NOMO-1 treated with DMSO at 0.1 percent for 48 hours (cell line): ENCODE data around the gene TAS2R39.
"Not testable (repeated sequence)": the region's sequence is repeated elsewhere in the genome, so short reads cannot be mapped to it uniquely, and the experiment has no call there.

Source experiments
- DNase-seq: peaks from one replicate; lab custom pipeline; 2025; ENCODE audit not compliant: unreplicated experiment; lab: John Stamatoyannopoulos, UW

Gene TAS2R39

DNA sequence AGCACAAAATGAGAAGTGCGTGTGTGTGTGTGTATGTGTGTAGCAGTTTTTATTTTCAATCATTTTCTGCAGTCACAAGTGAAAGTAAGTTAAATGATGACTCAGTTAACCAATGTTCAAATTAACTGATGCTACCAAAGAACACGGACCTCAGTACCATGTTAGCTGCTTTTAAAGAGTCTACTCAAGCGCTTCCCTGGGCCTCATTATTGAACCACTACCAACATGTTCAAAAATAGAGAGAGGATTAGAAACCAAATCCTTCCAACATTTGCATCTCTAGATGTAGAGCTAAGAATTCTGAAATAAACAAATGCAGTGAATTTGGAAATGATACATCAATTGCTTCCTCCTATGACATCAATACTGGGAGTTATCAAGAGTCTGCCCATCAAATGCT is at the start of gene TAS2R39:
TSS of gene TAS2R39 (plus strand) at position 396 of the 400 bp plus-strand sequence. CDS start at position 396, 0 bp downstream.
- DNase-seq = no peak

DNA sequence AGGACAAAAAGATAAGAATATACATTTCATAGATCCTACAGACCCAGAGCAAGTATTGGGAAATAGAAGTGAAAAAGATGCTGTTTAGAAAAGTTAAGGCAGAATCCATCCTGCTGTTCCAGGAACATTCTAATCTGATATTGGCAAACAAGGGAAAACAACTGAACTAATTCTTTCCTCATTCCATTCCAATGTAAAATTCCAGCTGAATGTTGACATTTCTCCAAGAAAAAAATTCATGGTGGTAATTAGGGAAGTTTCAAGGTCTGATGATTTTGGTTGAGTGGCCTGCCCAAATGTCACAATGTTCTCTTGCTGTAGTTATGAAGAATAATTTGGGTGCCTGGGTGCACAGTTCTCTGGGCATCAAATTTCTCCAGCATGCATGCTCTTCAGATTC is 36.1 kb upstream of the TAS2R39 start:
- DNase-seq = no peak

DNA sequence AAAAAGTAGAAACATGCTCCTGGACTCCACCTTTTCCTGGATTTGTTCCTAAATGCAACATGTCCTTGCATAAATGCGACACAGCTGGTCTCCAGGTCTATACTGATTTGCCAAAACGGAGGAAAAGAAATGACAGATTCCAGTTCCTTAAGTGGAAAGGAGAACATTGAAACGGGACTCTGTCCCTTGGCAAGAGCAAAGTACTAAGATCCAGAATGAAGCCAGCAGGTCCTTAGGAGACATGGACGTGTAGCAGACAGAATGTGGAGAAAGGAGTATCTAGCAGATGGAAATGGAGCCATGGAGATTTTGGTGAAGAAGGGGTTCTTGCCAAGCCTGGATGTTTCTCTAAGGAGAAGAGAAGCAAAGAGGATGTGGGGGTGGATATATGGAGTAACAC is 35.2 kb upstream of the TAS2R39 start:
- no peak for DNase-seq

DNA sequence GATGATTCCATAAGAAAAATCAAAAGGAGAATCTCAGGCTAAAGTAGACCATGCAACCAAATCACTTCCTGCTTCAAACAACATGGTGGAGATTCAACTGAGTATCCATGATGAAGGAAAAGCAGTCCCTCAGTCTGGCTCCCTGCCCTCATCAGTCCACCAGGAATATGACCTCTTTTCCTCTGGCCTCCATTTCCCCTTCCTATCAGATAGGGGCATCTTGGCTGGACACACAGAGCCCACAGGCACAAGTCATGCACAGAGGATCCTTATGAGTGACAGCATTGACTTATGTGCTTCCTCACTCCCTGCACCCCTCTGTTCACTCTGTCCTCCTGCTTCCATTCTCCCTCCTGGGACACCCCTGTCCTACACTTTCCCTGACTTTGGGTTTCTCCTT is 34.6 kb upstream of the TAS2R39 start:
- DNase-seq = no peak

DNA sequence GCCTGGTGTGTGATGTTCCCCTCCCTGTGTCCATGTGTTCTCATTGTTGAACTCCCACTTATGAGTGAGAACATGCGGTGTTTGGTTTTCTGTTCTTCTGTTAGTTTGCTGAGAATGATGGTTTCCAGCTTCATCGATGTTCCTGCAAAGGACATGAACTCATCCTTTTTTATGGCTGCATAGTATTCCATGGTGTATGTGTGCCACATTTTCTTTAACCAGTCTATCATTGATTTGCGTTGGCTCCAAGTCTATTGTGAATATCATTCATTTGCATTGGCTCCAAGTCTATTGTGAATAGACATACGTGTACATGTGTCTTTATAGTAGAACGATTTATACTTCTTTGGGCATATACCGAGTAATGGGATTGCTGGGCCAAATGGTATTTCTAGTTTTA is 32.5 kb upstream of the TAS2R39 start:
- DNase-seq = not testable (repeated sequence)

DNA sequence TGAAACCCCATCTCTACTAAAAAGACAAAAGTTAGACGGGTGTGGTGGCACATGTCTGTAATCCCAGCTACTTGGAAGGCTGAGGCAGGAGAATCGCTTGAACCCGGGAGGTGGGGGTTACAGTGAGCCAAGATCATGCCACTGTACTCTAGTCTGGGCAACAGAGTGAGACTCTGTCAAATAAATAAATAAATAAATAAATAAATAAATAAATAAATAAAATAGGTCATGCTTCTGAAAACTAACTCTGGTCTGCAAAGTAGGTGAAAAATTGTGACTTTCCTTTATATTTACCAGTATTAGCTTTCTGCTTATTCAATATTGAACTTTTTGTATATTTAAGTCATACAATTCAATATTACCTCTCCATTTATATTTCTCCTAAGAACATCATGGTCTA is 24.6 kb upstream of the TAS2R39 start:
- not testable (repeated sequence) for DNase-seq

DNA sequence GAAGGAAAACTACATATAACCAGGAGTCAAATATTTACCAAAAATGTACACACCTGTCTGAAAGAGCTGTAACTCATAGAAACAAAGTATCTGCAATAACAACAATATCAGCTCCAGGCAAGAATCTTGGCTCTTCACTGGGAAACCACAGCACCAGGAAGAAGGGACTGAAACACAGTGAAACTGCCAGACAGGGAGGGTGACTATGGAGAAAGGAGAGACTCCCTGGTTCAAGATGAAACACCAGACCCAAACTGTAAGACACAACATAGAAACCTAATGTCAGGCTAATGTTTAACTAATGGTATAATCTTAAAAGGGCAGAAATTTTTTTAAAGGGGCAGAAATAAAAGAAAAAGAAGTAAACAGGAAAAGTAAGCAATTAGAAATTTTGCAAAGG is 11.5 kb upstream of the TAS2R39 start:
- no peak for DNase-seq

DNA sequence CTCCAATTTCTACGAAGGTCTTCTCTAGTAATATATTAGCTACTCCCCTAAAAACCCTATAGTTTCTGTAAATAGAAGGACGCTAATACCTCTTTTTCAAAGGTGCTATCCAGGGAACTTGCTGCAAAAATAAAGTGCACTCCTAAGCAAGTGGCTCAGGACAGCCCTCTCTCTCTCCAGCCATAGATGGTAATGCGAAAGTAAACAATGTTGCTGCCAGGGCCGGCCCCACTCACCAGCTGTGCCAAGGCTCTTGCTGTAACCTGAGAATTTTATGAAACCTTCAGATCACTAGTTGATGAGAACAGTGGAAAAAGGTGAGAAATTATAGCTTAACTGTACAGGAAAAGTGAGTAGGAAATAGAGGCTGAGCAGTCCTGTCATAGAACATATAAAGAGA is 10.9 kb upstream of the TAS2R39 start:
- DNase-seq = no peak

DNA sequence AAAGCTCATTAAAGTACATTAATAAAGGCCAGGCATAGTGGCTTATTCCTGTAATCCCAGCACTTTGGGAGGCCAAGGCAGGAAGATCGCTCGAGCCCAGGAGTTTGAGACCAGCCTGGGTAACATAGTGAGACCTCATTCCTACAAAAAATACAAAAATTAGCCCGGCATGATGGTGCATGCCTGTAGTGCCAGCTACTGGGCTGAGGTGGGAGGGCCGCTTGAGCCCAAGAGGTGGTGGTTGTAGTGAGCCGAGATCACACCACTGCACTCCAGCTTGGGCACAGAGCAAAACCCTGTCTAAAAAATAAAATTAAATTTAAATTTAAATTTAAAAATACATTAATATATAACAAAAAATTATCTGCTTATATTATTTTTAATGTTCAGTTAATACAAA is 7.1 kb upstream of the TAS2R39 start:
- no peak for DNase-seq

DNA sequence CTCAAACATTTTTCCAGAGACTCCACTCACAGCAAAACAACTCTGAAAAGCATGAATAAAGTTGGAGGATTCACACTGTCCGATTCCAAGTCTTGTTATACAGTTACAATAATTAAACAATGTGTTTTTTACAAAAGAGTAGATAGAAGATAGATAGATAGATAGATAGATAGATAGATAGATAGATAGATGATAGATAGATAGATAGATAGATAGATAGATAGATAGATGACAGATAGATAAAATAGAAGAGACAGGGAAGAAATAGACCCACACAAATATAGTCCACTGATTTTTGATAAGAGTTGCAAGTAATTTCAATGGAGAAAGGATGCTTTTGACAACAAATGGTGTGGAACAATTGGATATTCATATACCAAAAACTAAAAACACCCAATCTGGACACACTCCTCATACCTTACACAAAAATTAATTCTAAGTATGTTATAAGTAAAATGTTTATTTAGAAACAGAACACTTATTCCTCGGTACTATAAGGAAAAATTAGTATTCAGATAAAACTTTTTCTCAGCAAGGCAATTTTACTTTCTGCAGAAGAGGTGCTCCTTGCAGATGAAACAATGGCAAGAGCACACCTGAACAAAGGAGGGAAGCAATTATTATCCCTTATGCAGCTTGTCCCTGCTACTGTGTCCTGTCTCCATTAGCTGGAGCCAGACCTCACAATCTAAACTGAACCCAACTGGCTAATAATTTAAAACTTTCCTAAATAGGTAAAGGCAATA is 5.7 kb upstream of the TAS2R39 start:
- no peak for DNase-seq

DNA sequence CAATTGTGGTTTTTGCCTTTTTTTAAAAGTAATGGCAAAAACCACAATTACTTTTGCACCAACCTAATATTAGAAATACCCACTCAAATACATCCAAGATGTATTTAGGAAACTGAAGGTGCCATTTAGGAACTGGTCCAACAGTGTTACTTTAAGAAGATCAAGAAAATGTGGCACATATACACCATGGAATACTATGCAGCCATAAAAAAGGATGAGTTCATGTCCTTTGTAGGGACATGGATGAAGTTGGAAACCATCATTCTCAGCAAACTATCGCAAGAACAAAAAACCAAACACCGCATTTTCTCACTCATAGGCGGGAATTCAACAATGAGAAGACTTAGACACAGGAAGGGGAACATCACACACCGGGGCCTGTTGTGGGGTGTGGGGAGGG is 2.4 kb upstream of the TAS2R39 start:
- not testable (repeated sequence) for DNase-seq

DNA sequence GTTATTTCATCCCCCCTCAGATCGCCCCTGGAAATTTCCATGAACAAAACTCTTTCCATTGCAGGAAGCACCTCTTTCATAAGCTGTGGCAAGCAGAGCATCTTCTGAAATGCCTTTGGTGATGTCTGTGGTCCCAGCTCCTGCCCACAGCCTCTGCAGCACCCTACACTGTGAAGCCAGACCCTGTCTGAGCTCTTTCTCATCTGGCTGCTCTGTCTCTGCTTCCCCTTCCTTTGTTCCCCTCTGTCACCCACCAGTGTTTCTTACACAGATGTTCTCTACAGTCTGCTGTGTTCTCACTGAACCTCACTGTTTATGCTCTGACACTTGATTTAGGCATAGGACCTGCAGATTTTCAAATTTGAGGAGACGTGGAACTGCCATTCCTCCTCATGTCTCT is 1.9 kb upstream of the TAS2R39 start:
- DNase-seq = no peak

DNA sequence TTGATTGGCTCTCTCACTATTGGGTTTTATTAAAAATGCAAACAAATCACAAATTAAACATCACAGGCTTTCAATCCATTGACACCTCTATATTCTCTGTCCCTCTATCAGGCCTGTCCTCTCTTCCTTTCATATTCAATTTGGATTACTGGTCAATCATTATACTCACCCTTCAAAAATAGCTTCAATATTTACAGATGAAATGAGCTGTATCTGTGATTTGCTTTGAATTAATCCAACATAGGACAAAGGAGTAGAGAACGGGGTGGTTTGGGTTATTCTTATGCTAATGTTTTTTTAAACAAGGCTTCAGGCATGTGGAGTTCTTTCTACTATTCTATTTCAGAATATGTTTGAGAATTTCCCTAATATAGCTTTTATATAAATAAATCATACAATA is 2.3 kb downstream of the TAS2R39 start:
- DNase-seq = no peak

DNA sequence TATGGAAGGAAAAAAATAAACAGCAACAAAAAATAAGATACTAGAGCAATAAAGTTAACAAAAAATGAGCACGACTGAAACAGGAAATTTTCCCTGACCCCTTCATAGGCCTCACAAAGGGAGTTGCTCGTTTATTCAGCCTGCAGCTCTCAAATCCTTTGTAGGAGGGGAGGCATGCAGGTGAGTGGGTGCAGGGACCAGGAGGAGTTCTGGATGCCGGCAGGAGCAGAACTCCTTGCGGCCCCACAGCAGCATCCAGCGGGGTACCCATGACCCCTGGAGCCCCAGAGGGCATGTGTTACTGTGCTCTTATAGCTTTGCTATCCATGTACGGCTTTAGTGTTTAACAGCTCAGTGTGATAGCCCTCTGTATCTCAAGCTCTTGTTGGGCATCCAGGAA is 5.8 kb downstream of the TAS2R39 start:
- DNase-seq = no peak

DNA sequence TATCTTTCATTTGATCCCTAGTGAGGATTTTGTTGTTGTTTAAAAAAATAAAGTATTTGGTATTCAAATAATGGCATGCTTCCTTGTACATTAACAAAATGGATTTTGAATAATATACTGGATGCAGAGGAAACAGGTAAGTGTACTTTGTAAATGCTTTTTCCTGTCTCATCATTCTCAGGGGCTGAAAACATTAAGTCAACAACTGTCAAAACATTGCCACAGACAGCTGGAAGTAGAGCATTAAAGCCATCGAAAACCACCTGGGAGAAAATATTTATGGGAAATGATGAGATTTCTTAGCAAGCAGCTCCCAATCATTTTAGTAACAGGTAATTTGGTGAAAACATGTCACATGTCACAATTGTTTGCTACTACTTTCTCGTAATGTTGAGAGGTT is 10.7 kb downstream of the TAS2R39 start:
- DNase-seq = no peak

DNA sequence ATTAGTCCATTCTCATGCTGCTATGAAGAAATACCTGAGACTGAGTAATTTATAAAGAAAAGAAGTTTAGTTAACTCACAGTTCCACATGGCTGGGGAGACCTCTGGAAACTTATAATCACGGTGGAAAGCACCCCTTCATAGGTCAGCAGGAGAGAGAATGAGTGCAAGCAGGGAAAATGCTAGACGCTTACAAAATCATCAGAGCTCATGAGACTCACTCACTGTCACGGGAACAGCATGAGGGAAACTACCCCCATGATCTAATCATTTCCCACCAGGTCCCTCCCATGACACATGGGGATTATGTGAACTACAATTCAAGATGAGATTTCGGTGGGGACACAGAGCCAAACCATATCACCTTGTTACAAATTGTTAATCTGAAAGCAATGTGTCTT is 15.8 kb downstream of the TAS2R39 start:
- no peak for DNase-seq

DNA sequence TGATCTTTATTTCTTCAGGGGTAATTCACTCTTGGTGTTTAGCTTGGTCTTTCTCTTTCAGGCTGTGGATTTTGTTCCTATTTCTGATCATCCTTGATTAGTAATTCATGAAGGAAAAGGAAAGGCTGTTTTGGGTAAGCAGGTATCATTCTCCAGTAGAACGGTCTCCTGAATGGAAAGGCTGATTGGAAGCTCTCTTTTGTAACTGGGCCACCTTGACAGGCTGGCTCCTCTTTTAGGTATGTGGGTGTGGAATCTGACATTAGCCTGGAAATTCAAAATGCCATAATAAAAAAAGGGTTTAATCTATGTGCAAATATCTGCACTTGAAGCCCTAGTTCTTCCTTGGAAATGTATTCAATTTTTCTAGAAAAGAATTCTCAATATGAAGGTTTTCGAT is 18.9 kb downstream of the TAS2R39 start:
- DNase-seq = no peak

DNA sequence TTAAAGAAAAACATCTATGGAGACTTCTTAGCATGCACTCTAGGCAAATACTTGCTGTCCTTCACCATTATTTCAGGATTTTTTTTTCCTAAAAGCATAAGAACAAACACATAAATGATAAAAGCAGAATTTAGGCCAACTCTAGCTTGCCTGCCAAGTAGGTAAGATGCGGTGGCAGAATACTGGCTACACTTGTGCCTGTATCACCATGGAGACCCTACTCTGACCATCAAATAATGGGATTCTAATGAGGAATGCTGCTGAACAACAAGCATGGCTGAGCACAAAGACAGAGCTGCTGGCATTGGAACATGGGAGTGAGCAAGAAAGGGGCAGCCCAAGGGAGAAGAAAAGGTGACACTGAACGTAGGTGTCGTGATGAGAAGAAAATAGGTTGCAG is 20.2 kb downstream of the TAS2R39 start:
- DNase-seq = no peak

DNA sequence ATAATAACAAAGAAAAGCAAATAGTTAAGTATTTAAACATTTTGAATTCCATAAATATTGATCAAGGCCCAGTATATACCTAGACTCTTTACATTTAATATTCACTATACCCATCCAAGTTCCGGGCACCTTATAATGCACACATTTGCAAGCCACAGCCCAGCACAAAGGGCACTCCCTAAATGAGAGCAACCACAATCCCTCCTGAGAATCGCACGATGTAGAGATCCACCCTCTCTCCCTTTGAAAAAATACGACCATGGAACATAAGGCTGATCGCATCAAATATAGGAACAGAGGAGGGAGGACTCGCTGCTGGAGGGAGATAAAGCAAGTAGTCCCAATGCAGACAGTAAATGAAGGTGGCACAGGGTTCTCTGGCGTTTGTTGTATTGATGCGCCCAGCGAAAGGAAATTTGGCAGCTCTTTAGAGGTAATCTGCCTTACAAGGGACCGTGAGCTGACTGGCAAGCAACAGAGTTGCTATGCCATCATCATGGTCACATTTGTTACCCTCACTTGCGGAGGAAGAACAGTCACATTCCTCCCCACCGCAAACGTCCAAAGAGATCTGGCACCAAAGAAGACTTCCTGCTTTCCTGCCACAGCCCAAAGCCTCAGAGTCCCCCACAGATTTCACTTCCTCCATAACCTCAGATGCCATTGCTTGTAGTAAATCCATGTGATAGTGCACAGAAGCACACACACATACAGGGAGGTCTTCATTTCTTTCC is 22.5 kb downstream of the TAS2R39 start:
- DNase-seq = peak; percentile 94

DNA sequence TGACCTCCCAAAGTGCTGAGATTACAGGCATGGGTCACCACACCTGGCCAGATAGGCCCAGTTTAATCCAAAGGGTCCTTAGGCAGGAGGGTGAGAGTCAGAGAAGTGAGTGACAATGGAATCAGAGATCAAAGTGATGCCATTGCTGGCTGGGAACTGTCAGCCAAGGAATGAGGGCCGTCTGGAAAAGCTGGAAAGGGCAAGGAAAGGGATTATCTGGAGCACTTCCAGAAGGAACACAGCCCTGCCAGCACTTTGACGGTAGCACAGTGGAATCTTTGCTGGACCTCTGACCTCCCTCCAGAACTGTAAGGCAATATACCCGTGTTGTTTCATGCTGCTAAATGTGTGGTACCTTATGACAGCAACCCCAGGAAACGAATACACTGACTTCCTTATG is 27.3 kb downstream of the TAS2R39 start:
- no peak for DNase-seq

DNA sequence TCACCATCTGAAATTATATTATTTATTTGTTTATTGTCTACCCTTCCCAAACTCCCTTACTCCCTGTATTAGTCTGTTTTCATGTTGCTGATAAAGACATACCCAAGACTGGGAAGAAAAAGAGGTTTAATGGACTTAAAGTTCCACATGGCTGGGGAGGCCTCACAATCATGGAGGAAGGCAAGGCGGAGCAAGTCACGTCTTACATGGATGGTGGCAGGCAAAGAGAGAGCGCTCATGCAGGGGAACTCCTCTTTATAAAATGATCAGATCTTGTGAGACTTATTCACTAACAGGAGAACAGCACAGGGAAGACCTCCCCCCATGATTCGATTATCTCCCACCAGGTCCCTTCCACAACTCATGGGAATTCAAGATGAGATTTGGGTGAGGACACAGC is 30.3 kb downstream of the TAS2R39 start:
- DNase-seq = not testable (repeated sequence)

DNA sequence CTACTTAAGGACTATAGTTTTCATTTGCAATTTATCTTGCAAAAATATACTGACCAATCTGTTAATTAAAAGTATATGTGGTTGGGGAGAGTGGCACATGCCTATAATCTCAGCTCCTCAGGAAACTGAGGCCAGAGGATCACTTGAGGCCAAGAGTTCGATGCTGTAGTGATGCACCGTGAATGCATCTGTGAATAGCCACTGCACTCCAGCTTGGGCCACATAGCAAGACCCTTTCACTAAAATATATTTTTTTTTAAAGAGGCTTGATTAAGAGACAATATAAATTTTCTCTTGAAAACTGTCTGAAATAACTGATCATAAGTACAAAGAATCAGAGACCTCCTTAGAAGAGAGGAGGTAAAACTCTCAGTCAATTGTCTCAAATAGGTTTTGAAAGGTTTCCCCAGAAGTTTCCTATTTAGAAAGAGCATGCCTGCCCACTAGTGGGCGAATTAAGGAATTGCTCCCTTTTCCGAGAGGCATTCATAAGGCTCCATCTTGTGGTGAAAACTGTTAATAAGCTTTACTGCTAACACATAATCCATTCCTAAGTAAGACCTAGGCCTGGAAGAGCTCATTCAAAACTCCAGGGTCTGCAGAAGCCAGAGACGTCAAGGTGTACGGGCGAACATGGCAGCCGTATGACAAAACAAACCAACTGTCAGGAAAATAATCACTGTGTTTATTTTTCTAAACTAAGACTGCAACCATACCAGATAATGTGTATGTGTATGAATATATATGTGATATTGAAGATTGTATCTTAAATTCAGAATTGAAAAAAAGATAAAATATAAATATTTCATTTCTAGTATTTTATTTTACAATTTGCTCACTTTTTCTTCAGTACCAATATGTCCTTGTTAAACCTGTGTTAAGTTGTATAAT is 31.8 kb downstream of the TAS2R39 start:
- peak; percentile 67 for DNase-seq
